IMR-90 (cell line): ENCODE results near the gene TMEM139. TPM values are rescaled to one million over a fixed set of nuclear protein-coding genes. Genes with fewer than 3 reads are reported as not detected.

Experiments used
- ATAC-seq: fragments of 200-7000 bp; cut with Tn5 transposase; 2 replicates; pipeline ENCODE4 v1.9.1; 2020; ENCODE audit warnings: low read depth, mild to moderate bottlenecking, moderate library complexity
- BruUV-seq: library from RNA; stranded (reverse); fragments of 400-500 nt; replicated peaks from 2 replicates; lab custom pipeline; 2021; lab: Mats Ljungman, UMichigan
- CTCF ChIA-PET: fragments of 300-600 bp; formaldehyde crosslinking; extraction: SDS; loops from one replicate; lab custom pipeline; 2021; ENCODE audit warnings: antibody characterized with exemption; lab: Yijun Ruan, JAX
- POLR2A ChIA-PET: fragments of 300-600 bp; sonication (Branson Sonifier 250); formaldehyde crosslinking; loops from one replicate; lab custom pipeline; 2022; ENCODE audit warnings: antibody characterized with exemption; ENCODE audit not compliant: unreplicated experiment; lab: Charles Lee
- DNase-seq: peaks from one replicate; pipeline ENCODE4 v3.0.0; 2013
- H2AFZ ChIP-seq: replicated peaks from 2 replicates; pipeline ENCODE3; 2013; ENCODE audit warnings: low read length, mild to moderate bottlenecking; ENCODE audit not compliant: poor library complexity
- H2AK5ac ChIP-seq: 2 replicates; pipeline ENCODE4 v1.6.1; 2013; ENCODE audit warnings: low read depth, low read length, inconsistent platforms
- H2AK9ac ChIP-seq: replicated peaks from 2 replicates; pipeline ENCODE3; 2013; ENCODE audit warnings: mild to moderate bottlenecking, low read depth, low read length, moderate library complexity; ENCODE audit not compliant: poor library complexity
- H2BK120ac ChIP-seq: 2 replicates; pipeline ENCODE4 v1.6.1; 2013; ENCODE audit warnings: low read depth, low read length, inconsistent platforms
- H2BK15ac ChIP-seq: 3 replicates; pipeline ENCODE4 v1.6.1; 2013; ENCODE audit warnings: low read depth, low read length, inconsistent platforms
- H2BK20ac ChIP-seq: 2 replicates; pipeline ENCODE4 v1.6.1; 2013; ENCODE audit warnings: low read depth, mild to moderate bottlenecking, inconsistent platforms, low read length, moderate library complexity
- H2BK5ac ChIP-seq: 2 replicates; pipeline ENCODE4 v1.6.1; 2013; ENCODE audit warnings: mild to moderate bottlenecking, low read depth, low read length, inconsistent platforms; ENCODE audit not compliant: poor library complexity, severe bottlenecking
- H3K14ac ChIP-seq: replicated peaks from 2 replicates; pipeline ENCODE4 v1.6.1; 2013; ENCODE audit warnings: low read depth, low read length, inconsistent platforms
- H3K18ac ChIP-seq: 2 replicates; pipeline ENCODE4 v1.6.1; 2013; ENCODE audit warnings: low read depth, low read length, control low read depth
- H3K23ac ChIP-seq: 2 replicates; pipeline ENCODE4 v1.6.1; 2013; ENCODE audit warnings: low read depth, low read length, inconsistent platforms
- H3K27ac ChIP-seq: 2 replicates; pipeline ENCODE4 v1.5.1; 2013; ENCODE audit warnings: mild to moderate bottlenecking, control low read depth, low read length; ENCODE audit not compliant: insufficient read depth
- H3K27me3 ChIP-seq: 2 replicates; pipeline ENCODE4 v1.6.1; 2013; ENCODE audit warnings: low read length; ENCODE audit not compliant: control insufficient read depth, insufficient read depth
- H3K36me3 ChIP-seq: 2 replicates; pipeline ENCODE4 v1.6.1; 2013; ENCODE audit warnings: low read length, mixed read lengths; ENCODE audit not compliant: control insufficient read depth, insufficient read depth
- H3K4ac ChIP-seq: 2 replicates; pipeline ENCODE4 v1.6.1; 2013; ENCODE audit warnings: low read depth, low read length, inconsistent platforms
- H3K4me1 ChIP-seq: 2 replicates; pipeline ENCODE4 v1.6.1; 2013; ENCODE audit warnings: low read length, mixed read lengths; ENCODE audit not compliant: control insufficient read depth, insufficient read depth
- H3K4me2 ChIP-seq: 2 replicates; pipeline ENCODE4 v1.6.1; 2013; ENCODE audit warnings: low read depth, mild to moderate bottlenecking, control low read depth, low read length, moderate library complexity
- H3K4me3 ChIP-seq: 2 replicates; pipeline ENCODE4 v1.5.1; 2013; ENCODE audit warnings: low read depth, mild to moderate bottlenecking, control low read depth, low read length, moderate library complexity; ENCODE audit not compliant: insufficient read depth
- H3K56ac ChIP-seq: 2 replicates; pipeline ENCODE4 v1.6.1; 2013; ENCODE audit warnings: low read length, inconsistent platforms; ENCODE audit not compliant: insufficient read depth; ENCODE audit errors: extremely low read depth
- H3K79me1 ChIP-seq, 2 experiments: 2 replicates each; pipeline ENCODE4 v1.6.1; 2013; ENCODE audit warnings: low read length in 2 of 2, inconsistent platforms in 1 of 2, low read depth in 1 of 2
- H3K9ac ChIP-seq: 2 replicates; pipeline ENCODE4 v1.6.1; 2013; ENCODE audit warnings: low read depth, low read length, control low read depth
- H3K9me1 ChIP-seq: 2 replicates; pipeline ENCODE4 v1.6.1; 2013; ENCODE audit warnings: low read length, inconsistent platforms; ENCODE audit not compliant: insufficient read depth
- H3K9me3 ChIP-seq: 2 replicates; pipeline ENCODE4 v1.6.1; 2013; ENCODE audit warnings: low read length; ENCODE audit not compliant: control insufficient read depth, insufficient read depth
- H4K20me1 ChIP-seq: 2 replicates; pipeline ENCODE4 v1.6.1; 2013; ENCODE audit warnings: low read length, inconsistent platforms; ENCODE audit not compliant: insufficient read depth
- H4K5ac ChIP-seq: 2 replicates; pipeline ENCODE4 v1.6.1; 2013; ENCODE audit warnings: mild to moderate bottlenecking, low read depth, low read length, control low read depth
- H4K8ac ChIP-seq, 2 experiments: 2 replicates each; pipeline ENCODE4 v1.6.1; 2013; ENCODE audit warnings: low read depth in 2 of 2, low read length in 2 of 2, control low read depth in 1 of 2, inconsistent platforms in 1 of 2
- H4K91ac ChIP-seq: 2 replicates; pipeline ENCODE4 v1.6.1; 2013; ENCODE audit warnings: low read depth, low read length, inconsistent platforms; ENCODE audit not compliant: insufficient read depth
- BHLHE40 ChIP-seq: fragments of 150-350 bp; IDR thresholded peaks from 2 replicates; pipeline ENCODE4 v1.6.1; 2016; ENCODE audit warnings: mild to moderate bottlenecking, low read depth, low read length
- FOS ChIP-seq: fragments of 150-350 bp; IDR thresholded peaks from 2 replicates; pipeline ENCODE4 v1.6.1; 2016; ENCODE audit warnings: low read depth, low read length
- MAZ ChIP-seq: IDR thresholded peaks from 2 replicates; pipeline ENCODE4 v1.6.1; 2012; ENCODE audit warnings: low read depth, mild to moderate bottlenecking, low read length, improper control_type of control experiment, moderate library complexity, borderline replicate concordance
- MXI1 ChIP-seq: IDR thresholded peaks from 2 replicates; pipeline ENCODE4 v1.6.1; 2012; ENCODE audit warnings: low read depth, mild to moderate bottlenecking, low read length, moderate library complexity, borderline replicate concordance
- RAD21 ChIP-seq: IDR thresholded peaks from 2 replicates; pipeline ENCODE4 v1.6.1; 2012; ENCODE audit warnings: low read length, improper control_type of control experiment
- SMC3 ChIP-seq: fragments of 150-350 bp; IDR thresholded peaks from 2 replicates; pipeline ENCODE4 v1.6.1; 2016; ENCODE audit warnings: low read depth, mild to moderate bottlenecking, antibody characterized with exemption, low read length, moderate library complexity
- WGBS, 2 experiments: methylation state at CpG; one replicate each; pipeline versions ENCODE4 v1.1.5 to v1.1.7; 2013; ENCODE audit warnings: missing lambda C conversion rate in 2 of 2; ENCODE audit not compliant: insufficient read length in 1 of 2; ENCODE audit errors: extremely low coverage in 2 of 2; 5-methylcytosine and 5-hydroxymethylcytosine counted together
- dilution Hi-C: fragments of 300-500 bp; cut with HindIII; formaldehyde crosslinking; loops from one replicate; pipeline ENCODE4 v1.14.3; 2018; ENCODE audit warnings: low sequenced_read_pairs; ENCODE audit not compliant: unreplicated experiment
- in situ Hi-C: fragments of 300-500 bp; cut with MboI; formaldehyde crosslinking; loops from 3 replicates; pipeline ENCODE4 v1.14.3; 2019; ENCODE audit warnings: low sequenced_read_pairs, inconsistent platforms, mixed read lengths
- intact Hi-C: fragments of 100-400 bp; cut with micrococcal nuclease; formaldehyde crosslinking; loops from 2 replicates; pipeline ENCODE4 v1.10.0; 2022
- polyA plus RNA-seq, 3 experiments: library from polyadenylated mRNA; depleted of rRNA; stranded (reverse); fragments of >200 nt; gene quantifications; 2 replicates each; pipeline ENCODE4 v1.2.3, GENCODE V29; 2012; ENCODE audit warnings: low replicate concordance in 1 of 3
- total RNA-seq: library from RNA; depleted of rRNA; stranded (reverse); fragments of >200 nt; gene quantifications from 2 replicates; pipeline ENCODE4 v1.2.3, GENCODE V29; 2012

The TMEM139 gene
- total and polyA plus RNA-seq, 2 of the 4 experiments (the other 2 are of a cell fraction), result 0.07 TPM; not detected in 1

GRCh38 chr7:143300959-143301935 is 16.5 kb downstream of the TMEM139 start:
- Histone ChIP-seq H3K9me1 (peaks cover 18% of the 10 kb centered on the region), H4K8ac (peak overlapping the region in 1 of 2 experiments; percentile 56; a peak in 1 of 4 replicates), H3K23ac (no peak overlapping the region), H3K18ac (peak overlapping the region; percentile 33; the same call in 1 of the 2 replicates), H2AFZ (no peak overlapping the region), H3K36me3 (peaks cover 46% of the 10 kb centered on the region), H3K4ac (0 out of 2 replicates have a peak overlapping the region, but pooled peaks have one; percentile 28), H4K5ac (no peak overlapping the region), H2AK9ac (no peak overlapping the region), H4K91ac (no peak overlapping the region), H2BK5ac (peak overlapping the region; percentile 60), H3K56ac (no peak overlapping the region), H3K9ac (no peak overlapping the region), H3K27ac (no peak overlapping the region; the same call in 1 of the 2 replicates), H3K4me2 (peak overlapping the region; percentile 37), H3K4me1 (peaks cover 13% of the 10 kb centered on the region), H2BK15ac (no peak overlapping the region), H3K27me3 (no peaks in the 10 kb centered on the region), H3K79me1 (peaks cover 16 to 48% of the 10 kb centered on the region in 2 experiments), H4K20me1 (peaks cover 18% of the 10 kb centered on the region), H2BK20ac (0 out of 2 replicates have a peak overlapping the region, but pooled peaks have one; percentile 2), H3K9me3 (no peaks in the 10 kb centered on the region), H3K14ac (0 out of 2 replicates have a peak overlapping the region, but pooled peaks have one; percentile 20), H2BK120ac (peak overlapping the region; percentile 13; the same call in 1 of the 2 replicates), H2AK5ac (0 out of 2 replicates have a peak overlapping the region, but pooled peaks have one; percentile 14), H3K4me3 (no peak overlapping the region)
- BruUV-seq, result no TSS peak
- TF ChIP-seq BHLHE40 (peak; percentile 60), MXI1 (no peak), MAZ (no peak), FOS (peak; percentile 59), RAD21 (no peak), SMC3 (no peak)
- intact Hi-C loops, result no loop called here
- CTCF ChIA-PET, result interaction anchor here (2.7 kb wide), 1 partner anchor 79 kb away, joined by 12 read pairs; no protein-coding TSS in a partner anchor
- peak; percentile 87 for ATAC-seq
- dilution Hi-C loops, result no loop called here
- POLR2A ChIA-PET, result no interaction called here
- DNase-seq, result peak; percentile 94
- WGBS, 2 experiments, result no CpG with 5 or more reads among the region's 8 CpGs
- in situ Hi-C loops, result no loop called here
